Keratinocyte (primary cell): Measurements from ENCODE around the gene IL17RC. TPM values are rescaled to one million over a fixed set of nuclear protein-coding genes. Genes with fewer than 3 reads are reported as not detected.

Experiments used
- DNase-seq: peaks from one replicate; pipeline ENCODE4 v3.0.0-alpha.2; 2011; ENCODE audit warnings: low read depth, missing footprints, low spot score
- FAIRE-seq: peaks from 2 replicates; lab custom pipeline; 2011; peaks lifted over from hg19 to GRCh38; lab: Jason Lieb, UNC
- H2AFZ ChIP-seq: 2 replicates; pipeline ENCODE4 v1.6.0; 2012; ENCODE audit warnings: low read length, control low read depth, inconsistent platforms; ENCODE audit not compliant: control insufficient read depth
- H3K27ac ChIP-seq: 2 replicates; pipeline ENCODE4 v1.5.1; 2011; ENCODE audit warnings: low read length; ENCODE audit not compliant: control insufficient read depth, insufficient read depth
- H3K27me3 ChIP-seq: 3 replicates; pipeline ENCODE4 v1.6.0; 2011; ENCODE audit warnings: low read length; ENCODE audit not compliant: control insufficient read depth, insufficient read depth; ENCODE audit errors: extremely low read depth
- H3K36me3 ChIP-seq, 2 experiments: 2 replicates in 1 of 2; 3 replicates in 1 of 2; pipeline ENCODE4 v1.5.1; 2011; ENCODE audit warnings: low read length in 2 of 2, mild to moderate bottlenecking in 1 of 2; ENCODE audit not compliant: control insufficient read depth in 2 of 2, insufficient read depth in 2 of 2; ENCODE audit errors: extremely low read depth in 1 of 2
- H3K4me1 ChIP-seq: 3 replicates; pipeline ENCODE4 v1.5.1; 2011; ENCODE audit warnings: low read length; ENCODE audit not compliant: control insufficient read depth, insufficient read depth; ENCODE audit errors: extremely low read depth
- H3K4me2 ChIP-seq: 3 replicates; pipeline ENCODE4 v1.6.0; 2011; ENCODE audit warnings: low read depth, low read length; ENCODE audit not compliant: control insufficient read depth, insufficient read depth; ENCODE audit errors: extremely low read depth
- H3K4me3 ChIP-seq, 3 experiments: fragments of 200-600 bp in 1 of 3; sonication (generic) in 1 of 3; 2 replicates in 2 of 3; 3 replicates in 1 of 3; pipeline ENCODE4 v1.5.1; 2011 to 2016; ENCODE audit warnings: low read length in 3 of 3, mild to moderate bottlenecking in 3 of 3, control low read depth in 2 of 3, inconsistent platforms in 1 of 3, low read depth in 1 of 3, mixed read lengths in 1 of 3, mixed run types in 1 of 3, moderate library complexity in 1 of 3; ENCODE audit not compliant: control insufficient read depth in 2 of 3, insufficient read depth in 2 of 3; ENCODE audit errors: extremely low read depth in 1 of 3
- H3K79me2 ChIP-seq: 2 replicates; pipeline ENCODE4 v1.6.0; 2012; ENCODE audit warnings: low read length; ENCODE audit not compliant: control insufficient read depth, insufficient read depth
- H3K9ac ChIP-seq: 3 replicates; pipeline ENCODE4 v1.6.0; 2011; ENCODE audit warnings: low read length; ENCODE audit not compliant: control insufficient read depth, insufficient read depth; ENCODE audit errors: extremely low read depth
- H3K9me1 ChIP-seq: 3 replicates; pipeline ENCODE4 v1.6.0; 2011; ENCODE audit warnings: low read length; ENCODE audit not compliant: control insufficient read depth, insufficient read depth; ENCODE audit errors: extremely low read depth
- H3K9me3 ChIP-seq: 2 replicates; pipeline ENCODE4 v1.5.1; 2012; ENCODE audit warnings: low read depth, low read length; ENCODE audit not compliant: control insufficient read depth
- H4K20me1 ChIP-seq: 3 replicates; pipeline ENCODE4 v1.6.0; 2011; ENCODE audit warnings: low read length; ENCODE audit not compliant: control insufficient read depth, insufficient read depth; ENCODE audit errors: extremely low read depth
- EZH2 ChIP-seq: IDR thresholded peaks from one replicate; pipeline ENCODE4 v1.6.1; 2012; ENCODE audit warnings: inconsistent platforms, mild to moderate bottlenecking, low read length, moderate library complexity
- dilution Hi-C: fragments of 300-500 bp; cut with MboI; formaldehyde crosslinking; loops from one replicate; pipeline ENCODE4 v1.7.0; 2020; ENCODE audit warnings: low sequenced_read_pairs; ENCODE audit not compliant: extremely low pct_ligation_motif_present
- polyA plus RNA-seq, 5 experiments: library from polyadenylated mRNA; depleted of rRNA in 3 of 5; stranded (reverse) in 3 of 5; stranded (forward) in 1 of 5; unstranded in 1 of 5; fragments of >200 nt; gene quantifications; 1 replicate in 1 of 5; 2 replicates in 3 of 5; 3 replicates in 1 of 5; pipeline versions ENCODE4 v1.2.1 to v1.2.3, GENCODE V29; 2011 to 2012; ENCODE audit warnings: missing spikeins in 2 of 5, low read depth in 1 of 5, low replicate concordance in 1 of 5
- TF ChIP-seq, protein P1 (sequence below), 3 experiments: IDR thresholded peaks in 1 of 3; conservative IDR thresholded peaks in 1 of 3; optimal IDR thresholded peaks in 1 of 3; 2 replicates in 2 of 3; 3 replicates in 1 of 3; pipeline versions ENCODE3 to v1.5.1; 2011; ENCODE audit warnings: low read length in 3 of 3, mild to moderate bottlenecking in 3 of 3, moderate library complexity in 2 of 3, control low read depth in 1 of 3, inconsistent platforms in 1 of 3; ENCODE audit not compliant: insufficient read depth in 2 of 3; ENCODE audit errors: extremely low read depth in 1 of 3

IL17RC gene
- polyA plus RNA-seq, 1 donor (not counting 4 experiments of a cell fraction or from before 2014, with no cell fraction given) = 6.3 TPM

GRCh38 chr3:9917820-9918219 is 922 bp downstream of the IL17RC start:
- peaks cover 0 to 5% of the 10 kb centered on the region in 2 experiments for H3K36me3 ChIP-seq
- no peak for TF ChIP-seq EZH2
- TF ChIP-seq, protein P1, sequence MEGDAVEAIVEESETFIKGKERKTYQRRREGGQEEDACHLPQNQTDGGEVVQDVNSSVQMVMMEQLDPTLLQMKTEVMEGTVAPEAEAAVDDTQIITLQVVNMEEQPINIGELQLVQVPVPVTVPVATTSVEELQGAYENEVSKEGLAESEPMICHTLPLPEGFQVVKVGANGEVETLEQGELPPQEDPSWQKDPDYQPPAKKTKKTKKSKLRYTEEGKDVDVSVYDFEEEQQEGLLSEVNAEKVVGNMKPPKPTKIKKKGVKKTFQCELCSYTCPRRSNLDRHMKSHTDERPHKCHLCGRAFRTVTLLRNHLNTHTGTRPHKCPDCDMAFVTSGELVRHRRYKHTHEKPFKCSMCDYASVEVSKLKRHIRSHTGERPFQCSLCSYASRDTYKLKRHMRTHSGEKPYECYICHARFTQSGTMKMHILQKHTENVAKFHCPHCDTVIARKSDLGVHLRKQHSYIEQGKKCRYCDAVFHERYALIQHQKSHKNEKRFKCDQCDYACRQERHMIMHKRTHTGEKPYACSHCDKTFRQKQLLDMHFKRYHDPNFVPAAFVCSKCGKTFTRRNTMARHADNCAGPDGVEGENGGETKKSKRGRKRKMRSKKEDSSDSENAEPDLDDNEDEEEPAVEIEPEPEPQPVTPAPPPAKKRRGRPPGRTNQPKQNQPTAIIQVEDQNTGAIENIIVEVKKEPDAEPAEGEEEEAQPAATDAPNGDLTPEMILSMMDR (optimal IDR thresholded peaks at IDR 0.05 in 1 of 3, IDR thresholded peaks at IDR 0.05 in 1 of 3, conservative IDR thresholded peaks at IDR 0.05 in 1 of 3; ENCODE audit: extremely low read depth in 1 of 3, insufficient read depth in 2 of 3, low read length in 3 of 3) = no peak
- FAIRE-seq = no peak
- peaks cover 32% of the 10 kb centered on the region for H3K4me1 ChIP-seq
- H3K4me2 ChIP-seq = peak overlapping the region; percentile 94
- H3K9me1 ChIP-seq = no peaks in the 10 kb centered on the region
- H3K27me3 ChIP-seq = no peaks in the 10 kb centered on the region
- peak overlapping the region in 2 of 3 experiments; percentile 33 to 65 for H3K4me3 ChIP-seq
- H2AFZ ChIP-seq = no peak overlapping the region
- H3K79me2 ChIP-seq = no peaks in the 10 kb centered on the region
- DNase-seq = no peak
- H3K27ac ChIP-seq = no peak overlapping the region
- no peaks in the 10 kb centered on the region for H3K9me3 ChIP-seq
- peak overlapping the region; percentile 77 for H3K9ac ChIP-seq
- no peaks in the 10 kb centered on the region for H4K20me1 ChIP-seq
- dilution Hi-C loops = no loop called here

GRCh38 chr3:9918261-9919038 is 1.6 kb downstream of the IL17RC start:
- TF ChIP-seq, protein P1 (optimal IDR thresholded peaks at IDR 0.05 in 1 of 3, IDR thresholded peaks at IDR 0.05 in 1 of 3, conservative IDR thresholded peaks at IDR 0.05 in 1 of 3; ENCODE audit: extremely low read depth in 1 of 3, insufficient read depth in 2 of 3, low read length in 3 of 3) = no peak
- TF ChIP-seq EZH2 = no peak
- no peaks in the 10 kb centered on the region for H4K20me1 ChIP-seq
- FAIRE-seq = no peak

More at GRCh38 chr3:9918261-9919038, 1.6 kb downstream of the IL17RC start:
- no peaks in the 10 kb centered on the region for H3K27me3 ChIP-seq
- dilution Hi-C loops = no loop called here
- no peak for DNase-seq
- H3K4me3 ChIP-seq = no peak overlapping the region
- no peak overlapping the region for H3K4me2 ChIP-seq
- H3K9ac ChIP-seq = no peak overlapping the region
- no peaks in the 10 kb centered on the region for H3K9me3 ChIP-seq
- no peaks in the 10 kb centered on the region for H3K79me2 ChIP-seq
- H3K27ac ChIP-seq = no peak overlapping the region
- peaks cover 30% of the 10 kb centered on the region for H3K4me1 ChIP-seq
- H3K9me1 ChIP-seq = no peaks in the 10 kb centered on the region
- H2AFZ ChIP-seq = no peak overlapping the region
- H3K36me3 ChIP-seq = peaks cover 0 to 5% of the 10 kb centered on the region in 2 experiments
